ENCODE data around the gene SPAG17. TPM values are rescaled to one million over a fixed set of nuclear protein-coding genes. Genes with fewer than 3 reads are reported as not detected.

The SPAG17 gene
- total and polyA plus RNA-seq, 2 of the 13 experiments (the other 11 are each of a cell fraction or from before 2014, with no cell fraction given): not detected

DNA sequence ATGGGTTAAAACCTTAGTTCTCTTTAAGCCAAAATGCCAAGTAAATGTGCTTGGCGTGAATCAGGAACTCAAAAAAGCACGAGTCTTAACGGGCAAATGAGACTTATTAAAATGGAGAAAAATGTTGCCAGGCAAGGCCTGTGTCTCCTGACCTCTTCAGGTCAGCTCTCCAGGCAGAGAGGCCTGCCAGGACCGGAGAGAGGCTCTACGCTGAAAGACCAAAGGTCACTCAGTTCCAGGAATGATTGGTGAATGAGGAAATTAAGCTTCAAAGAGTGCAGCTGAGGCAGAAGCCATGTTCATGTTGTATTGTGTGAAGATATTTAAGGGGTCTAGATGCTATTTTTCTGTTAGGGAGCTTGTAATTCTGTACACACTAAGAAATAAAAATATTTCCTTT is 66.6 kb downstream of the SPAG17 start (continued):
- TF ChIP-seq, protein P1, sequence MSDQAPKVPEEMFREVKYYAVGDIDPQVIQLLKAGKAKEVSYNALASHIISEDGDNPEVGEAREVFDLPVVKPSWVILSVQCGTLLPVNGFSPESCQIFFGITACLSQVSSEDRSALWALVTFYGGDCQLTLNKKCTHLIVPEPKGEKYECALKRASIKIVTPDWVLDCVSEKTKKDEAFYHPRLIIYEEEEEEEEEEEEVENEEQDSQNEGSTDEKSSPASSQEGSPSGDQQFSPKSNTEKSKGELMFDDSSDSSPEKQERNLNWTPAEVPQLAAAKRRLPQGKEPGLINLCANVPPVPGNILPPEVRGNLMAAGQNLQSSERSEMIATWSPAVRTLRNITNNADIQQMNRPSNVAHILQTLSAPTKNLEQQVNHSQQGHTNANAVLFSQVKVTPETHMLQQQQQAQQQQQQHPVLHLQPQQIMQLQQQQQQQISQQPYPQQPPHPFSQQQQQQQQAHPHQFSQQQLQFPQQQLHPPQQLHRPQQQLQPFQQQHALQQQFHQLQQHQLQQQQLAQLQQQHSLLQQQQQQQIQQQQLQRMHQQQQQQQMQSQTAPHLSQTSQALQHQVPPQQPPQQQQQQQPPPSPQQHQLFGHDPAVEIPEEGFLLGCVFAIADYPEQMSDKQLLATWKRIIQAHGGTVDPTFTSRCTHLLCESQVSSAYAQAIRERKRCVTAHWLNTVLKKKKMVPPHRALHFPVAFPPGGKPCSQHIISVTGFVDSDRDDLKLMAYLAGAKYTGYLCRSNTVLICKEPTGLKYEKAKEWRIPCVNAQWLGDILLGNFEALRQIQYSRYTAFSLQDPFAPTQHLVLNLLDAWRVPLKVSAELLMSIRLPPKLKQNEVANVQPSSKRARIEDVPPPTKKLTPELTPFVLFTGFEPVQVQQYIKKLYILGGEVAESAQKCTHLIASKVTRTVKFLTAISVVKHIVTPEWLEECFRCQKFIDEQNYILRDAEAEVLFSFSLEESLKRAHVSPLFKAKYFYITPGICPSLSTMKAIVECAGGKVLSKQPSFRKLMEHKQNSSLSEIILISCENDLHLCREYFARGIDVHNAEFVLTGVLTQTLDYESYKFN (CRISPR knock-in tag; conservative IDR thresholded peaks at IDR 0.05): peak; percentile 56
- no peak for TF ChIP-seq SRSF1 (optimal IDR thresholded peaks at IDR 0.05; ENCODE audit: low read depth, low read length)
- no peak for TF ChIP-seq MATR3 (CRISPR knock-in tag; IDR thresholded peaks at IDR 0.05)
- TF ChIP-seq REXO4 (CRISPR knock-in tag; IDR thresholded peaks at IDR 0.05; ENCODE audit: borderline replicate concordance): no peak
- no peak for TF ChIP-seq TOPORS (CRISPR knock-in tag; IDR thresholded peaks at IDR 0.05)
- TF ChIP-seq KDM5A (IDR thresholded peaks at IDR 0.05; ENCODE audit: borderline replicate concordance, low read length): no peak
- TF ChIP-seq MED1 (CRISPR knock-in tag; IDR thresholded peaks at IDR 0.05): no peak
- no peak for TF ChIP-seq ZNF138 (CRISPR knock-in tag; IDR thresholded peaks at IDR 0.05; ENCODE audit: low read depth)
- TF ChIP-seq, protein P2, sequence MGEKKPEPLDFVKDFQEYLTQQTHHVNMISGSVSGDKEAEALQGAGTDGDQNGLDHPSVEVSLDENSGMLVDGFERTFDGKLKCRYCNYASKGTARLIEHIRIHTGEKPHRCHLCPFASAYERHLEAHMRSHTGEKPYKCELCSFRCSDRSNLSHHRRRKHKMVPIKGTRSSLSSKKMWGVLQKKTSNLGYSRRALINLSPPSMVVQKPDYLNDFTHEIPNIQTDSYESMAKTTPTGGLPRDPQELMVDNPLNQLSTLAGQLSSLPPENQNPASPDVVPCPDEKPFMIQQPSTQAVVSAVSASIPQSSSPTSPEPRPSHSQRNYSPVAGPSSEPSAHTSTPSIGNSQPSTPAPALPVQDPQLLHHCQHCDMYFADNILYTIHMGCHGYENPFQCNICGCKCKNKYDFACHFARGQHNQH (CRISPR knock-in tag; IDR thresholded peaks at IDR 0.05): no peak
- 0 out of 2 replicates have a peak, but pooled peaks have one; percentile 16 for TF ChIP-seq RAD21 (CRISPR knock-in tag; IDR thresholded peaks at IDR 0.05)
- no peak for TF ChIP-seq ZMYM2 (CRISPR knock-in tag; IDR thresholded peaks at IDR 0.05)
- TF ChIP-seq ZNF672 (CRISPR knock-in tag; IDR thresholded peaks at IDR 0.05): no peak
- no peak for TF ChIP-seq DNMT1 (CRISPR knock-in tag; IDR thresholded peaks at IDR 0.05)
- no peak for TF ChIP-seq ZNF737 (CRISPR knock-in tag; IDR thresholded peaks at IDR 0.05; ENCODE audit: borderline replicate concordance)
- TF ChIP-seq FOSL2 (CRISPR knock-in tag; IDR thresholded peaks at IDR 0.05): no peak
- TF ChIP-seq DMAP1 (CRISPR knock-in tag; IDR thresholded peaks at IDR 0.05): no peak
- TF ChIP-seq, protein P3, sequence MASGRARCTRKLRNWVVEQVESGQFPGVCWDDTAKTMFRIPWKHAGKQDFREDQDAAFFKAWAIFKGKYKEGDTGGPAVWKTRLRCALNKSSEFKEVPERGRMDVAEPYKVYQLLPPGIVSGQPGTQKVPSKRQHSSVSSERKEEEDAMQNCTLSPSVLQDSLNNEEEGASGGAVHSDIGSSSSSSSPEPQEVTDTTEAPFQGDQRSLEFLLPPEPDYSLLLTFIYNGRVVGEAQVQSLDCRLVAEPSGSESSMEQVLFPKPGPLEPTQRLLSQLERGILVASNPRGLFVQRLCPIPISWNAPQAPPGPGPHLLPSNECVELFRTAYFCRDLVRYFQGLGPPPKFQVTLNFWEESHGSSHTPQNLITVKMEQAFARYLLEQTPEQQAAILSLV (CRISPR knock-in tag; IDR thresholded peaks at IDR 0.05; ENCODE audit: borderline replicate concordance): no peak
- TF ChIP-seq HIVEP1 (CRISPR knock-in tag; IDR thresholded peaks at IDR 0.05): no peak
- TF ChIP-seq, protein P4, sequence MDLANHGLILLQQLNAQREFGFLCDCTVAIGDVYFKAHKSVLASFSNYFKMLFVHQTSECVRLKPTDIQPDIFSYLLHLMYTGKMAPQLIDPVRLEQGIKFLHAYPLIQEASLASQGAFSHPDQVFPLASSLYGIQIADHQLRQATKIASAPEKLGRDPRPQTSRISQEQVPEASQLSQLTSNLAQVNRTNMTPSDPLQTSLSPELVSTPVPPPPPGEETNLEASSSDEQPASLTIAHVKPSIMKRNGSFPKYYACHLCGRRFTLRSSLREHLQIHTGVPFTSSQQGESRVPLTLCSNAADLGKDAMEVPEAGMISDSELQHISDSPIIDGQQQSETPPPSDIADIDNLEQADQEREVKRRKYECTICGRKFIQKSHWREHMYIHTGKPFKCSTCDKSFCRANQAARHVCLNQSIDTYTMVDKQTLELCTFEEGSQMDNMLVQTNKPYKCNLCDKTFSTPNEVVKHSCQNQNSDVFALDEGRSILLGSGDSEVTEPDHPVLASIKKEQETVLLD (CRISPR knock-in tag; IDR thresholded peaks at IDR 0.05; ENCODE audit: low read depth): no peak
- TF ChIP-seq ATF7 (IDR thresholded peaks at IDR 0.05): no peak
- TF ChIP-seq ATF7 (CRISPR knock-in tag; IDR thresholded peaks at IDR 0.05): no peak
- no peak for TF ChIP-seq RFX1 (IDR thresholded peaks at IDR 0.05)
- peak; percentile 88 for TF ChIP-seq ZNF644 (CRISPR knock-in tag; IDR thresholded peaks at IDR 0.05; ENCODE audit: low read depth)
- no peak for TF ChIP-seq GATA4 (IDR thresholded peaks at IDR 0.05; ENCODE audit: borderline replicate concordance, low read depth)
- TF ChIP-seq SOX5 (CRISPR knock-in tag; IDR thresholded peaks at IDR 0.05; ENCODE audit: borderline replicate concordance): peak; percentile 65; the same call in 1 of the 2 replicates
- TF ChIP-seq KLF16 (CRISPR knock-in tag; IDR thresholded peaks at IDR 0.05): no peak
- TF ChIP-seq ZFP36L2 (CRISPR knock-in tag; IDR thresholded peaks at IDR 0.05): no peak
- no peak for TF ChIP-seq ONECUT2 (CRISPR knock-in tag; IDR thresholded peaks at IDR 0.05)
